Measurements from ENCODE around the gene TRABD2B.

Gene TRABD2B

GRCh38 chr1:47991187-47991586, 6.0 kb downstream of the TRABD2B start:
- no peak for FAIRE-seq

GRCh38 chr1:47990286-47990685, 6.9 kb downstream of the TRABD2B start:
- no peak for FAIRE-seq

- no peak for FAIRE-seq
Measured at GRCh38 chr1:47987601-47988000, 9.6 kb downstream of the TRABD2B start.

- FAIRE-seq: no peak
Measured at GRCh38 chr1:47986761-47987200, 10.4 kb downstream of the TRABD2B start.

GRCh38 chr1:47985018-47985417, 12.2 kb downstream of the TRABD2B start:
- FAIRE-seq: no peak

GRCh38 chr1:47984175-47984789, 12.9 kb downstream of the TRABD2B start:
- FAIRE-seq: no peak

GRCh38 chr1:47983691-47984090, 13.5 kb downstream of the TRABD2B start:
- FAIRE-seq: no peak

- FAIRE-seq: no peak
Measured at GRCh38 chr1:47981667-47982350, 15.4 kb downstream of the TRABD2B start.

GRCh38 chr1:47980501-47980900, 16.7 kb downstream of the TRABD2B start:
- no peak for FAIRE-seq

GRCh38 chr1:47979724-47980123, 17.5 kb downstream of the TRABD2B start:
- no peak for FAIRE-seq

GRCh38 chr1:47978486-47978885, 18.7 kb downstream of the TRABD2B start:
- FAIRE-seq: no peak

GRCh38 chr1:47976728-47977127, 20.5 kb downstream of the TRABD2B start:
- FAIRE-seq: no peak

GRCh38 chr1:47976267-47976666, 20.9 kb downstream of the TRABD2B start:
- no peak for FAIRE-seq

GRCh38 chr1:47975302-47975921, 21.8 kb downstream of the TRABD2B start:
- FAIRE-seq: no peak

- no peak for FAIRE-seq
Measured at GRCh38 chr1:47972864-47973432, 24.2 kb downstream of the TRABD2B start.

- FAIRE-seq: no peak
Measured at GRCh38 chr1:47971385-47972160, 25.6 kb downstream of the TRABD2B start.

GRCh38 chr1:47970882-47971281, 26.3 kb downstream of the TRABD2B start:
- FAIRE-seq: no peak

GRCh38 chr1:47969478-47969877, 27.7 kb downstream of the TRABD2B start:
- FAIRE-seq: no peak

- no peak for FAIRE-seq
Measured at GRCh38 chr1:47968556-47968888, 28.7 kb downstream of the TRABD2B start.

- no peak for FAIRE-seq
Measured at GRCh38 chr1:47967864-47968555, 29.2 kb downstream of the TRABD2B start.

GRCh38 chr1:47965816-47966215, 31.4 kb downstream of the TRABD2B start:
- FAIRE-seq: no peak

- no peak for FAIRE-seq
Measured at GRCh38 chr1:47964636-47965035, 32.5 kb downstream of the TRABD2B start.
